Measurements from ENCODE around the gene ZEB1.

The ZEB1 gene

GRCh38 chr10:31304291-31304970, 14.6 kb upstream of the ZEB1 start (continued):
- TF ChIP-seq IKZF3 (tag by site-specific recombination; IDR thresholded peaks at IDR 0.05) (no peak), ZNF837 (tag by site-specific recombination; IDR thresholded peaks at IDR 0.05) (no peak), ZNF404 (tag by site-specific recombination; IDR thresholded peaks at IDR 0.05) (no peak), ZNF555 (tag by site-specific recombination; conservative IDR thresholded peaks at IDR 0.05) (no peak)

- Histone ChIP-seq H3K9me3 (ENCODE audit: control insufficient read depth, insufficient read depth, low read depth, low read length) (no peaks in the 10 kb centered on the region), H3K4me1 (ENCODE audit: control insufficient read depth, insufficient read depth, low read length) (no peaks in the 10 kb centered on the region), H3K4me3 (ENCODE audit: low read depth, low read length) (no peak overlapping the region), H3K27ac (ENCODE audit: extremely low read depth, low read depth, low read length) (no peak overlapping the region), H3K36me3 (ENCODE audit: control insufficient read depth in 2 of 2, insufficient read depth in 1 of 2, low read length in 2 of 2) (no peaks in the 10 kb centered on the region)
- ChIA-PET POLR2A (no interaction called here), CTCF (interaction anchor here (0.6 kb wide), 1 partner anchor 108 kb away, joined by 4 read pairs; no protein-coding TSS in a partner anchor)
- TF ChIP-seq ZNF114 (tag by site-specific recombination; IDR thresholded peaks at IDR 0.05) = no peak
- TF ChIP-seq ZNF174 (tag by site-specific recombination; IDR thresholded peaks at IDR 0.05) = no peak
- TF ChIP-seq ZNF837 (tag by site-specific recombination; IDR thresholded peaks at IDR 0.05) = no peak
- no peak for TF ChIP-seq ZNF2 (tag by site-specific recombination; IDR thresholded peaks at IDR 0.05)
- no peak for TF ChIP-seq ZNF341 (tag by site-specific recombination; IDR thresholded peaks at IDR 0.05; ENCODE audit: low read depth)
- no peak for TF ChIP-seq ZNF366 (tag by site-specific recombination; conservative IDR thresholded peaks at IDR 0.05)
- TF ChIP-seq ZNF398 (tag by site-specific recombination; IDR thresholded peaks at IDR 0.05) = no peak
- no peak for TF ChIP-seq ZNF521 (tag by site-specific recombination; IDR thresholded peaks at IDR 0.05)
- no peak for TF ChIP-seq ZNF501 (tag by site-specific recombination; IDR thresholded peaks at IDR 0.05)
- no peak for TF ChIP-seq ZBTB6 (tag by site-specific recombination; IDR thresholded peaks at IDR 0.05)
- TF ChIP-seq ZNF692 (tag by site-specific recombination; IDR thresholded peaks at IDR 0.05) = no peak
- TF ChIP-seq ZFHX2 (tag by site-specific recombination; conservative IDR thresholded peaks at IDR 0.05) = no peak
Observed at GRCh38 chr10:31313396-31313795, 5.6 kb upstream of the ZEB1 start.

- ChIA-PET CTCF (no interaction called here), POLR2A (no interaction called here)
- H3K4me3 ChIP-seq (ENCODE audit: low read depth, low read length) = no peak overlapping the region
- no peak overlapping the region for H3K27ac ChIP-seq (ENCODE audit: extremely low read depth, low read depth, low read length)
- no peaks in the 10 kb centered on the region for H3K9me3 ChIP-seq (ENCODE audit: control insufficient read depth, insufficient read depth, low read depth, low read length)
- H3K4me1 ChIP-seq (ENCODE audit: control insufficient read depth, insufficient read depth, low read length) = no peaks in the 10 kb centered on the region
- H3K36me3 ChIP-seq (ENCODE audit: control insufficient read depth in 2 of 2, insufficient read depth in 1 of 2, low read length in 2 of 2) = no peaks in the 10 kb centered on the region
- no peak for TF ChIP-seq ZSCAN16 (tag by site-specific recombination; IDR thresholded peaks at IDR 0.05)
- TF ChIP-seq ZNF600 (tag by site-specific recombination; IDR thresholded peaks at IDR 0.05) = no peak
- TF ChIP-seq ZBTB11 (tag by site-specific recombination; conservative IDR thresholded peaks at IDR 0.05; ENCODE audit: low read depth) = no peak
- no peak for TF ChIP-seq ZNF24 (tag by site-specific recombination; IDR thresholded peaks at IDR 0.05)
- no peak for TF ChIP-seq ZNF747 (tag by site-specific recombination; IDR thresholded peaks at IDR 0.05)
- TF ChIP-seq ZNF449 (tag by site-specific recombination; IDR thresholded peaks at IDR 0.05) = no peak
- TF ChIP-seq ZNF311 (tag by site-specific recombination; IDR thresholded peaks at IDR 0.05; ENCODE audit: borderline replicate concordance) = no peak
- TF ChIP-seq ZNF514 (tag by site-specific recombination; IDR thresholded peaks at IDR 0.05) = no peak
Observed at GRCh38 chr10:31314256-31315150, 4.5 kb upstream of the ZEB1 start.

All from HEK293 (cell line).